GM23248 (cell line): Measurements from ENCODE around the gene TGFBI.

ENCODE experiments used
- EZH2 ChIP-seq: fragments of 200-600 bp; sonication (generic); IDR thresholded peaks from 2 replicates; pipeline ENCODE4 v1.6.1; 2018; ENCODE audit warnings: antibody characterized with exemption, mild to moderate bottlenecking; ENCODE audit not compliant: insufficient read depth, poor library complexity, severe bottlenecking
- EZH2phosphoT487 ChIP-seq: fragments of 200-600 bp; sonication (generic); IDR thresholded peaks from 2 replicates; pipeline ENCODE4 v1.6.1; 2018; ENCODE audit warnings: antibody characterized with exemption, moderate library complexity, mild to moderate bottlenecking, low read depth; ENCODE audit not compliant: insufficient read depth

- no peak for TF ChIP-seq EZH2
- no peak for TF ChIP-seq EZH2phosphoT487
Measured at GRCh38 chr5:136089791-136090190, 61.0 kb downstream of the TGFBI start.
